Ureter (tissue), 1 donor: ENCODE data around the gene AEBP1. TPM values are rescaled to one million over a fixed set of nuclear protein-coding genes. Genes with fewer than 3 reads are reported as not detected.
"Not testable (repeated sequence)": the region's sequence is repeated elsewhere in the genome, so short reads cannot be mapped to it uniquely, and the experiment has no call there.

Experiments
- DNase-seq: peaks from one replicate; pipeline ENCODE4 v3.0.0-alpha.2; 2020; ENCODE audit warnings: low spot score
- total RNA-seq: library from RNA; stranded (reverse); gene quantifications from one replicate; pipeline ENCODE4 v1.2.4, GENCODE V29; 2023
- donor health status: DM: yes; HTN: yes; CAD: no.

Gene AEBP1
- total RNA-seq, 1 donor from 2014 or later: 131 TPM

GRCh38 chr7:44117801-44118429 is 13.8 kb downstream of the AEBP1 start:
- DNase-seq: no peak

GRCh38 chr7:44119829-44120380 is 15.8 kb downstream of the AEBP1 start:
- no peak for DNase-seq

DNA sequence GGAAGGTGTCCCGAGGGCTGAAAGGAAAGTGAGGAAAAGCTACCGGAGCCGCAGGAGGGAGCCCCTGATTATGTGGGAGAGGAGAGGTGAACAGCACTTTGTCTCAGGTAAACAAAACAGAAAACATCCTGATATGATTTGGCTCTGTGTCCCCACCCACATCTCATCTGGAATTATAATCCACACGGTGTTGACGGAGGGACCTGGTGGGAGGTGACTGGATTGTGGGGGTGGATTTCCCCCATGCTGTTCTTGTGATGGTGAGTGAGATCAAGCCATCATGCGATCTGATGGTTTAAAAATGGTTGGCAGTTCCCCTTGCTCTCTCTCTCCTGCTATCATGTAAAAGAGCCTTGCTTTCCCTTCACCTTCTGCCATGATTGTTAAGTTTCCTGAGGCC is 16.2 kb downstream of the AEBP1 start:
- no peak for DNase-seq

DNA sequence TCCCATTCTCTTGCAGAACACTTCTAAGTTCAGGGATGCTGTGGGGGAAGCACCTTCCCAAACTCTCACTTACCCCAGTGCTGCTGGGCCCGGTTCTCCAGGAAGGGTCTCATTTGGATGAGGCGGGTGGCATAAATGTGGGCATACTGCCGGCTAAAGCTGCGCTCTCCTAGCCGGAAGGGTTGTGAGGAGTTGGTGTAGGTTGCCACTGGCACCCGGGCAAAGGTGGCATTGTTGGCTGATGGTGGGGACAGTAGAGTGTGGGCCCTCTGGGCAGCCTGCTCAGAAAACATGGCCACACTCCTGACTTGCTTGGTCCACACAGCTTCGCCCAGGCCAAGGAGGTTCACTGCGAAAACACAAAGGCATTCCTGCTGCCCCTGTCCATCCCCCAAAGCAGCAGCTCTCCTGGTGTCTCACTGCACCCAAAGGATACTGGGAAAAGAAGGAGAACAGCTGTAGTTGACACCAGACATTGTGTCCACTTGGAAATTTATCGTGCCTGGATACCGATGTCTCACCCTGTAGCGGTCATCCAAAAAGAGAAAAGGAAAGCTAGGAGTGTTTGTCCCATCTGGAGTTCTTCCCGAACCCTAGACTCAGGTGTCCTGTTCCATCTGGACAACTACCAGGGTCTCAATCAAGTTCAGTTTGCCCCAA is 17.7 kb downstream of the AEBP1 start:
- no peak for DNase-seq

DNA sequence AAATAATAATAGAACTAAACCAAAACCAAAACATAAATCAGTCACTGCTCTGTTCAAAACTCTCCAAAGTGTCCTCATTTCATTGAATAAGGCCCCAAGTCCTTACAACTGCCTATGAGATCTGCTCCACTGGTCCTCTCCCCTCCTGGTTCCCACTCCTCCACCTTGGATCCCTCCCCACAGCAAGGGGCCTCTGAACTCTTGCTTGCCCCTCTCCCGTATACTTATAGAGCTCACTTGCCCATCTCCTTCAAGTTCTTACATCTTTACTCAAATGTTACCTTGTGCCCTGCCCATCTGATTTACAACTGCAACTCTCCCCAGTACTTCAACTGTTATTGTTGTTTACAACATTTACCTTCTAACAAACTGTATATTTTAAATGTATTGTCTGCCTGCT is 18.4 kb downstream of the AEBP1 start:
- no peak for DNase-seq

GRCh38 chr7:44123190-44124003 is 19.3 kb downstream of the AEBP1 start, which contains the start of gene POLD2:
TSS of gene POLD2 (minus strand) at chr7:44123548. CDS start at chr7:44122053, 1,495 bp downstream.
- DNase-seq: peak; percentile 98

- DNase-seq: no peak
Measured at GRCh38 chr7:44124822-44125202, 20.7 kb downstream of the AEBP1 start.

DNA sequence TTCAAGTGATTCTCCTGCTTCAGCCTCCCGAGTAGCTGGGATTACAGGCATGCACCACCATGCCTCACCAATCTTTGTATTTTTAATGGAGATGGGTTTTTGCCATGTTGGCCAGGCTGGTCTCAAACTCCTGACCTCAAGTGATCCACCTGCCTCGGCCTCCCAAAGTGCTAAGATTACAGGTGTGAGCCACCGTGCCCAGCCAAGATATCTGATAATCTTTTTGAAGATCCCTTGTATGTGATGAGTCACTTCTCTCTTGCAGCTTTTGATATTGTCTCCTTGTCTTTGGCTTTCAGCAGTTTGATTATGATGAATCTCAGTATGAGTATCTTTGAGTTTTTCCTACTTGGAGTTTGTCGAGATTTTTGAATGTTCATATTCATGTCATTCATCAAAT is 22.4 kb downstream of the AEBP1 start:
- not testable (repeated sequence) for DNase-seq

DNA sequence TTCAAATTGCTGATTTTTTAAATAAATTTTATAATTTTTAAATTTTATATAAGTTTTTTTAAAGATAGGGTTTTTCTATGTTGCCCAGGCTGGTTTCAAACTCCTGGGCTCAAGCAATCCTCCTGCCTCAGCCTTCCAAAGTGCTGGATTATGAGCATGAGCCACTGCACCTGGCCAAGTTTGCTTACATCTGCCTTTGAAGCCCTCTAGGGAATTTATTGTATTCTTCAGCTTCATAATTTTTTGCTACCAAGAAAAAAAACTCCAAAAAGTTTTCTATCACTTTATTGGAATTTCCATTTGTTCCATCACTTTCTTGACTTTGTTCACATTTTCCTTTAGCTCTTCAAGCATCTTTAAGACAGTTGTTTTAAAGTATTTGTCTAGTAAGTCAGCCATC is 23.0 kb downstream of the AEBP1 start:
- DNase-seq: no peak

- DNase-seq: no peak
Measured at GRCh38 chr7:44128721-44129582, 24.8 kb downstream of the AEBP1 start.

DNA sequence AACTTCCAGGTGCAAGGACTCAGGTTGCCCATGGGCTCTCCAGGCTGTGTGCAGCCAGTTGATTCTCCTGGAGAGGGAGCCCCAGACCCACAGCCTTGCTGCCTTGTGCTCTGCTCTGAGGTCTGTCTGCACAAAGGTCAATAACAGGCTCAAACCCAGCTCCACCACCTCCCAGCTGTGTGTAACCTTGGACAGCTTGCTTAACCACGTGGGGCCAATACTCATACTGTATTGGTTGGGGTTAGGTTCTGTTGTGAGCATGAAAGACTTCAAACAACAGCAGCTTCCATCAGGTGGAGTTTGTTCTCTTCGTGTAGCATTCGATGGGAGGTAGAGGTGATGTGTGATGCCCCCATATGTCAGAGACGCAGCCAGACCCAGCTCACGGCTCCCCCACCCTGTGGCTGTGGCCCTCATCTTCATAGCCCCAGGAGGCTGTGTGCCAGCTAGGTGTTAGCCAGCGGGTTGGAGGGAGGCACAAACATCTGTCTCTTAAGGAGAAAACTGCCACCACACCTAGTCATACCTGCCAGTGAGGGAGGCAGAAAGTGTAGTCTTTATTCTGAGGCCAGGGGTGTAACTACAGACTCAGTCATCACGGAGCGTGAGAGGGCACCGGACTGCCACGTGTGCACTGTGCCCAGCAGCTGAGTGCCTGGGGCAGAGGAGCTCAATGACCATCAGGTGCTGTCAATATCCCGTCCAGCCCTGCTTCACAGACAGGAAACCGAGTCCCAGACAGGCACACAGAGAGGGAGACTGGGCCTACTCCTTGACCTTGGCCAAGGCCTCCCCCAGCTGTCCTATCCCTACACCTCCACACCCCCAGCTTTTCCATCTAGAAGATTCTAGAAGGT is 27.3 kb downstream of the AEBP1 start:
- DNase-seq: no peak

GRCh38 chr7:44132039-44132438 is 27.9 kb downstream of the AEBP1 start:
- no peak for DNase-seq

DNA sequence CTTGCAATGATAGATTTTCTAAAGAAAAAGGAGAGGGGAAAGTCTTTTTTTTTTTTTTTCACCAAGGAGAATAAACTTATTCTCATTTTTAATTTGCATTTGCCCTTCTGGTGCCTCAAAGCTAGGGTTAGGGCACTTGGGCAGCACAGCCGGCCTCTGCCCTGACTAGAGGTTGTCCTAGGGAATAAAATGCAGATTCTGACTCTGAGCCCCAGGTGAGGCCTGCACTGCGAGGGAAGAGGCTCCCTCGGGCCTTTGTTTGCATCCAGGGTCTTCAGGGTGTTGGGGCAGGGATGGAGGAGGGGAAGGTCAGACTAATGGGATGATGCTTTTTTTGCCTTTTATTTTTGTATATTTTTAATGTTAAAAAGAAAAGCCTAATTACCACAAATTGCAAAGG is 29.1 kb downstream of the AEBP1 start:
- DNase-seq: no peak

DNA sequence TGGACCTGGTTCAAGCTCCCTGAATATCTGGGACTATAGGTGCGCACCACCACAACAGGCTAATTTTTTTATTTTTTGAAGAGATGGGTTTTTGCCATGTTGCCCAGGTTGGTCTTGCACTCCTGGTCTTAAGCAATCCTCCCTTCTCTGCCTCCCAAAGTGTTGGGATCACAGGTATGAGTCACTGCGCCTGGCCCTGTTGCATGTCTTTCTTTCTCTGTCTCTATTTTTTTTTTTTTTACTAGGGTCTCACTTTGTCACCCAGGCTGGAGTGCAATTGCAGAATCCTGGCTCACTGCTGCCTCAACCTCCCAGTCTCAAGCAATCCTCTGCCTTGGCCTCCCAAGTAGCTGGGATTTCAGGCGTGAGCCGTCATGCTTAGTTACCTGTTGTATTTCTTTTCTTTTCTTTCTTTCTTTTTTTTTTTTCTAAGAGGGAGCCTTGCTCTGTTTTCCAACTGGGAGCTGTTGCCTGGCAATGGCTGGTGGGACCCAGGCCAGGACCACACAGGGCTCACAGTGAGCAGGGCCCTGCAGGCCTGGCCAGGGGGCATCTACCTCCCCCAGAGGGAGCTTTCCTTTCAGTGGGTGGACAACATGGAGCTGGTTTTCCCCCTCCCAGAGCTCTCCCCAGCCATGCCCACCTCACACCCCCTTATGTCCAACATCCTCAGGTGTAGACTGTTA is 30.9 kb downstream of the AEBP1 start:
- DNase-seq: no peak

DNA sequence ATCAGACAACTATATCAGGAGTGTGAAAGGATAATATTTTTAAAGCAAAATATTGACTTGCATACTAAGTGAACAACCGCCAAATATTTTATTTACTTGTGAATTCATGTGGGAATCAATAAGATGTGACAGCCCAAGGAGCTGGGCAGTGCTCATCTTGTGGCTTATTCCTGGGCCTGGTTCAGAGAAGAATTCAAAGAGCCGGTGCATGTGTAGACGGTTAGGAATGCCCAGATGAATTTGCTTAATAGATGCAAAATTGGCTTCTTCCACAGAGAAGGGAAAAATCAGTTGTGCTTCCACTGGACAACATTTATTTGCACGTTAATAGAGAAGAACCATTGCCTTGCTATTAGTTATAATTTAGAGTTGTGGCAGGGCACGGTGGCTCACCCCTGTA is 32.6 kb downstream of the AEBP1 start:
- DNase-seq: no peak

GRCh38 chr7:44138698-44139097 is 34.6 kb downstream of the AEBP1 start:
- DNase-seq: no peak

DNA sequence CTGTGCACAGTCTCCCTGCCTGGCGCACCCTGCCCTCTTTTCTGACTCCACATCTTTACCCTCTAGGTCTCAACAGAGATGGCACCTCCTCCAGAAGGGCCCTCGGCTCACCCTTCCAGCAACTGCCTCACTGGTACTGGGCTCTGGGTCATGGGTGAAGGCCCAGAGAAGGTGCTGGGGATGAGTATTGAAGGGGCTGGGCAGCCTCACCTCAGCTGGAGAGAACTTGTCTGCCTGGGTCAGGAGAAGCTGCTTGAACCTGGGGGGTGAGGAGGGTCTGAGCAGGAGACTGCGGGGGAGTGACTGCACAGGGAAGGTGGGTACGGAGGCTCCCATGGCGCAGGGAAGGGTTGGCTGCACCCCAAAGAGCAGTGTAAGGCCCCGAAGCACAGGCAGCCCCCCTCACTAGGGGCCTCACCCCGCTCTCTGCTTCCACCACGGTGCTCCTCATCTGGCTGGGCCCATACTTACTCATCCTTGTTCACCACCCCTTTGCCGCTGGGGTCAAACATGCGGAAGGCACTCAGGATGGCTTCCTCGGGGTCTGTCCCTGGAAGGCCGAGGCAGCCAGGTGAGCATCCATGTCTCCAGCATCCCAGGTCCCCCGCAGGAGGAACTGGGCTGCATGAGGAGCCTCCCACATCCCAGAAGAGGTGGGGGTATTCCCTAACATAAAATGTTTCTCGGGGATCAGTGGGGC is 35.3 kb downstream of the AEBP1 start:
- DNase-seq: no peak

DNA sequence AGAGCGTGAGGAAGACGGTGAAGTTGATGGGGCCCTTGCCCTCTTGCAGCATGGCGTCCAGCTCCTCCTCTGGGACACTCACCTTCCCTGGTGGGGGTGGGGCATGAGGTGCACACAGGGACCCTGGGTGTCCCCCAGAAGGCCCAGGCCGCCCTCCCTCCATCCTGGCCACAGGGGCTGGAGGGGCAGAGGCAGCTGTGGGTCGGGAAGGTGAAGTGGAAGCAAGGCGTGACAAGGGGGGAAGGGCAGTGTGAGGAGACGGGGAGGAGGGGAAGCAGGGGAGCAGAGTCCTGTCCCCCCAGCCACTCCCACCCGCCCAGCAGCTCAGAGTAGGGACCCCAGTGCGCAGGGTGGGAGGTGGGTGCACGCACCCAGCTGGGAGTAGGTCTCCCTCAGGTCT is 36.2 kb downstream of the AEBP1 start:
- DNase-seq: no peak

DNA sequence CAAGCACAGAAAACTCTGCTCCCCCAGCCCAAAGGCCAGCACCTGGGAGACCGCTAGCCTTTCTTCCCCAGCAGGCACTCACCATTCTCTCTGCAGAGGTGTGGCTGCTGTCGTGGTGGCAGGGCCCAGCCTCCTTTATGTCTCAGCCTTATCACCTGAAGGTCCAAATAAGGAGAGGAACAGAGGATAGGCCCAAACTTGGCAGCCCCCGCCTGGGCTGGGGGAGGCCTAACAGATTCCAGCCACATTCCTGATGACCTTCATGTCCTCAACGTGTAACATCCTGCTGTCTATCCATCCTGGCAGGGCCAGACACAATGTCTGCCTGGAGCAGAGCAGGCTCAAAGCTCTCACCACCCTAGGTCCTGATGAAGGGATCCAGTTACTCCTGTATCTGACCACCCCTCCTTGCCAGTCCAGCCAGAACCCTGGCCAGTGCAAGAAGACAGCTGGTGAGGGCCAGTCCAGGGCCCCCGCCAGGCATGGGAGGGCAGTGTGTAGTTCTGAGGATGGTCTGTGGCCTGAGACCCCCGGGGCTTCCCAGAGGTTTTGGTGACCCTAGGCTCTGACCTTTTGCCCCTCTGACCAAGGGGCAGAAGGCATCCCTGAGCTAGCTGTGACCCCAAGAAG is 37.2 kb downstream of the AEBP1 start, which contains the start of gene MYL7:
MYL7 (minus strand) TSS at position 112 of the 630 bp plus-strand sequence; CDS start at position 85, 27 bp downstream.
- no peak for DNase-seq
